H9 (cell line): ENCODE results near the gene CAPZA2. TPM values are rescaled to one million over a fixed set of nuclear protein-coding genes. Genes with fewer than 3 reads are reported as not detected.

ENCODE experiments used
- DNase-seq: peaks from one replicate; pipeline ENCODE4 v3.0.0-alpha.2; 2017
- H2AFZ ChIP-seq: one replicate; pipeline ENCODE4 v1.6.1; 2013; ENCODE audit warnings: mild to moderate bottlenecking, low read length, control low read depth, moderate library complexity
- H2AK5ac ChIP-seq: 2 replicates; pipeline ENCODE4 v1.6.1; 2013; ENCODE audit warnings: low read length, control low read depth, mixed read lengths; ENCODE audit not compliant: insufficient read length
- H2BK120ac ChIP-seq: one replicate; pipeline ENCODE4 v1.6.1; 2013; ENCODE audit warnings: low read depth, mild to moderate bottlenecking, low read length, control low read depth, inconsistent platforms; ENCODE audit not compliant: poor library complexity, severe bottlenecking
- H2BK12ac ChIP-seq: 2 replicates; pipeline ENCODE4 v1.6.1; 2013; ENCODE audit warnings: low read length, control low read depth, mixed read lengths, low read depth; ENCODE audit not compliant: insufficient read length
- H2BK15ac ChIP-seq: 2 replicates; pipeline ENCODE4 v1.6.1; 2013; ENCODE audit warnings: low read depth, low read length, control low read depth
- H2BK20ac ChIP-seq: one replicate; pipeline ENCODE4 v1.6.1; 2013; ENCODE audit warnings: low read depth, mild to moderate bottlenecking, low read length, control low read depth, inconsistent platforms; ENCODE audit not compliant: poor library complexity, severe bottlenecking
- H2BK5ac ChIP-seq: 2 replicates; pipeline ENCODE4 v1.6.1; 2013; ENCODE audit warnings: low read length, control low read depth, mixed read lengths; ENCODE audit not compliant: insufficient read length
- H3K14ac ChIP-seq: 2 replicates; pipeline ENCODE4 v1.6.1; 2013; ENCODE audit warnings: low read length, control low read depth; ENCODE audit not compliant: insufficient read depth
- H3K18ac ChIP-seq: 2 replicates; pipeline ENCODE4 v1.6.1; 2013; ENCODE audit warnings: low read depth, mild to moderate bottlenecking, mixed read lengths, low read length, control low read depth; ENCODE audit not compliant: insufficient read length
- H3K23ac ChIP-seq: 2 replicates; pipeline ENCODE4 v1.6.1; 2013; ENCODE audit warnings: low read length, control low read depth, mixed read lengths, low read depth; ENCODE audit not compliant: insufficient read length
- H3K23me2 ChIP-seq: 2 replicates; pipeline ENCODE4 v1.6.1; 2013; ENCODE audit warnings: low read depth, mild to moderate bottlenecking, mixed read lengths, low read length, control low read depth; ENCODE audit not compliant: insufficient read length, poor library complexity, severe bottlenecking
- H3K27ac ChIP-seq: 2 replicates; pipeline ENCODE4 v1.5.1; 2013; ENCODE audit warnings: low read length, control low read depth, mixed read lengths, low read depth; ENCODE audit not compliant: insufficient read length
- H3K27me3 ChIP-seq: 2 replicates; pipeline ENCODE4 v1.6.1; 2013; ENCODE audit warnings: low read length, control low read depth, inconsistent platforms; ENCODE audit not compliant: insufficient read depth
- H3K4ac ChIP-seq: 2 replicates; pipeline ENCODE4 v1.6.1; 2013; ENCODE audit warnings: low read depth, mild to moderate bottlenecking, control low read depth, inconsistent platforms, low read length, moderate library complexity
- H3K4me1 ChIP-seq: 2 replicates; pipeline ENCODE4 v1.6.1; 2013; ENCODE audit warnings: low read length, control low read depth, inconsistent platforms; ENCODE audit not compliant: insufficient read depth
- H3K4me2 ChIP-seq: 2 replicates; pipeline ENCODE4 v1.6.1; 2013; ENCODE audit warnings: low read length, control low read depth, mixed read lengths; ENCODE audit not compliant: insufficient read length, insufficient read depth
- H3K56ac ChIP-seq: 2 replicates; pipeline ENCODE4 v1.6.1; 2013; ENCODE audit warnings: low read depth, mild to moderate bottlenecking, mixed read lengths, low read length, control low read depth; ENCODE audit not compliant: insufficient read length
- H3K79me1 ChIP-seq: 2 replicates; pipeline ENCODE4 v1.6.1; 2013; ENCODE audit warnings: low read depth, mild to moderate bottlenecking, moderate library complexity, low read length, control low read depth, inconsistent platforms; ENCODE audit not compliant: insufficient read depth, poor library complexity, severe bottlenecking
- H3K79me2 ChIP-seq: 2 replicates; pipeline ENCODE4 v1.6.1; 2013; ENCODE audit warnings: low read length, control low read depth, inconsistent platforms; ENCODE audit not compliant: insufficient read depth
- H3K9ac ChIP-seq: 2 replicates; pipeline ENCODE4 v1.6.1; 2013; ENCODE audit warnings: low read length, control low read depth, mixed read lengths; ENCODE audit not compliant: insufficient read length; ENCODE audit errors: extremely low read depth
- H3K9me3 ChIP-seq: one replicate; pipeline ENCODE4 v1.6.1; 2013; ENCODE audit warnings: low read depth, low read length, inconsistent platforms; ENCODE audit not compliant: control insufficient read depth
- H3T11ph ChIP-seq: one replicate; pipeline ENCODE4 v1.6.1; 2013; ENCODE audit warnings: mild to moderate bottlenecking, low read length, control low read depth, inconsistent platforms
- H4K20me1 ChIP-seq: one replicate; pipeline ENCODE4 v1.6.1; 2013; ENCODE audit not compliant: control insufficient read depth, insufficient read length, insufficient read depth
- H4K5ac ChIP-seq: 2 replicates; pipeline ENCODE4 v1.6.1; 2013; ENCODE audit warnings: low read depth, mild to moderate bottlenecking, mixed read lengths, low read length, control low read depth; ENCODE audit not compliant: insufficient read length
- H4K8ac ChIP-seq: replicated peaks from 2 replicates; pipeline ENCODE4 v1.6.1; 2013; ENCODE audit warnings: low read length, control low read depth, mixed read lengths, low read depth; ENCODE audit not compliant: insufficient read length
- H4K91ac ChIP-seq: 2 replicates; pipeline ENCODE4 v1.6.1; 2013; ENCODE audit warnings: low read depth, mild to moderate bottlenecking, moderate library complexity, mixed read lengths, low read length, control low read depth; ENCODE audit not compliant: insufficient read length
- H3K27ac Mint-ChIP-seq, 3 experiments: 2 replicates in 2 of 3; 3 replicates in 1 of 3; pipeline ENCODE4 v1.8.0; 2020 to 2021; ENCODE audit warnings: mixed read lengths in 3 of 3, mild to moderate bottlenecking in 1 of 3, moderate library complexity in 1 of 3
- H3K27me3 Mint-ChIP-seq: 2 replicates; pipeline ENCODE4 v1.8.0; 2021; ENCODE audit warnings: low read depth, mild to moderate bottlenecking, moderate library complexity, mixed read lengths
- H3K36me3 Mint-ChIP-seq, 3 experiments: 2 replicates in 2 of 3; 3 replicates in 1 of 3; pipeline ENCODE4 v1.8.0; 2020 to 2021; ENCODE audit warnings: low read depth in 3 of 3, mixed read lengths in 3 of 3; ENCODE audit not compliant: insufficient read depth in 1 of 3
- H3K4me1 Mint-ChIP-seq, 2 experiments: 2 replicates each; pipeline ENCODE4 v1.8.0; 2020; ENCODE audit warnings: mixed read lengths in 2 of 2
- H3K4me3 Mint-ChIP-seq, 2 experiments: 2 replicates in 1 of 2; 3 replicates in 1 of 2; pipeline ENCODE4 v1.8.0; 2020 to 2021; ENCODE audit warnings: mild to moderate bottlenecking in 2 of 2, mixed read lengths in 2 of 2, moderate library complexity in 1 of 2
- H3K9me3 Mint-ChIP-seq, 2 experiments: 2 replicates in 1 of 2; 3 replicates in 1 of 2; pipeline ENCODE4 v1.8.0; 2020; ENCODE audit warnings: mild to moderate bottlenecking in 2 of 2, mixed read lengths in 2 of 2, moderate library complexity in 1 of 2
- CTCF ChIP-seq: fragments of 200-600 bp; sonication (generic); conservative IDR thresholded peaks from 3 replicates; pipeline ENCODE4 v1.8.0; 2021; ENCODE audit warnings: antibody characterized with exemption, mild to moderate bottlenecking
- WGBS: extraction: QIAGEN DNeasy Blood & Tissue Kit; methylation state at CpG from one replicate; pipeline ENCODE4 v1.1.7; 2013; ENCODE audit warnings: missing lambda C conversion rate, low lambda C conversion rate, mixed read lengths; ENCODE audit not compliant: insufficient read length; ENCODE audit errors: extremely low coverage; 5-methylcytosine and 5-hydroxymethylcytosine counted together
- total RNA-seq: library from RNA; stranded (reverse); gene quantifications from 2 replicates; pipeline ENCODE4 v1.2.1, GENCODE V29; 2021

CAPZA2 gene
- total RNA-seq, 1 experiment from 2014 or later: 131 TPM

GRCh38 chr7:116897661-116898060, 35.3 kb downstream of the CAPZA2 start:
- Histone ChIP-seq H3T11ph (no peak overlapping the region), H3K79me1 (peaks cover 2% of the 10 kb centered on the region), H3K79me2 (no peaks in the 10 kb centered on the region), H3K27me3 (no peaks in the 10 kb centered on the region), H3K23me2 (no peaks in the 10 kb centered on the region), H3K14ac (no peak overlapping the region), H2BK20ac (no peak overlapping the region), H4K5ac (no peak overlapping the region), H3K56ac (no peak overlapping the region), H4K20me1 (no peaks in the 10 kb centered on the region), H3K23ac (no peak overlapping the region), H2BK5ac (no peak overlapping the region), H2BK120ac (no peak overlapping the region), H4K91ac (no peak overlapping the region), H2AFZ (no peak overlapping the region), H2BK15ac (no peak overlapping the region), H3K18ac (no peak overlapping the region), H3K9ac (no peak overlapping the region), H3K9me3 (no peaks in the 10 kb centered on the region), H3K4ac (no peak overlapping the region), H2BK12ac (no peak overlapping the region), H3K4me1 (no peaks in the 10 kb centered on the region), H3K27ac (no peak overlapping the region), H4K8ac (no peak overlapping the region), H2AK5ac (no peak overlapping the region), H3K4me2 (no peak overlapping the region)
- WGBS: no CpG with 5 or more reads among the region's 4 CpGs
- Mint-ChIP-seq H3K27me3 (no peaks in the 10 kb centered on the region), H3K27ac (no peak overlapping the region; a peak in 1 of 7 replicates), H3K4me3 (no peak overlapping the region), H3K36me3 (peaks cover 19 to 36% (median 35%) of the 10 kb centered on the region in 3 experiments), H3K9me3 (no peaks in the 10 kb centered on the region), H3K4me1 (no peaks in the 10 kb centered on the region)
- no peak for DNase-seq
- TF ChIP-seq CTCF: no peak
